Tibial nerve (tissue), 4 donors: ENCODE results near the gene RGS3. TPM values are rescaled to one million over a fixed set of nuclear protein-coding genes. Genes with fewer than 3 reads are reported as not detected.

Experiments used
- DNase-seq, 2 donors: peaks; one replicate each; pipeline ENCODE4 v3.0.0-alpha.2; 2019; ENCODE audit warnings: low spot score in 2 of 2
- H3K27ac ChIP-seq, 4 donors: fragments of 200-600 bp; sonication (generic) in 3 of 4; one replicate each; pipeline ENCODE4 v1.5.1; 2017 to 2019; ENCODE audit warnings: mild to moderate bottlenecking in 1 of 4
- H3K27me3 ChIP-seq, 2 donors: fragments of 200-600 bp; sonication (generic) in 1 of 2; one replicate each; pipeline versions ENCODE4 v1.5.1 to v1.6.0; 2017 to 2019
- H3K36me3 ChIP-seq, 3 donors: fragments of 200-600 bp; sonication (generic); one replicate each; pipeline ENCODE4 v1.5.1; 2018 to 2019
- H3K4me1 ChIP-seq, 4 donors: fragments of 200-600 bp; sonication (generic) in 3 of 4; one replicate each; pipeline ENCODE4 v1.5.1; 2017 to 2019
- H3K4me3 ChIP-seq, 4 donors: fragments of 200-600 bp; sonication (generic) in 3 of 4; one replicate each; pipeline ENCODE4 v1.5.1; 2017 to 2019; ENCODE audit warnings: mild to moderate bottlenecking in 1 of 4, moderate library complexity in 1 of 4
- H3K9me3 ChIP-seq, 4 donors: fragments of 200-600 bp; sonication (generic) in 3 of 4; one replicate each; pipeline ENCODE4 v1.5.1; 2017 to 2019
- EP300 ChIP-seq, 2 donors: sonication (generic); formaldehyde crosslinking; IDR thresholded peaks; one replicate each; pipeline ENCODE4 v1.6.1; 2017; ENCODE audit warnings: antibody characterized with exemption in 2 of 2, mild to moderate bottlenecking in 1 of 2
- POLR2A ChIP-seq, 2 donors: fragments of 450-650 bp; IDR thresholded peaks; one replicate each; pipeline ENCODE4 v1.6.1; 2017; ENCODE audit warnings: antibody characterized with exemption in 2 of 2, mild to moderate bottlenecking in 2 of 2, moderate library complexity in 2 of 2
- WGBS, 2 donors: methylation state at CpG; one replicate each; pipeline ENCODE4 v1.1.5; 2018; 5-methylcytosine and 5-hydroxymethylcytosine counted together
- total RNA-seq, 4 donors: library from RNA; depleted of rRNA; stranded (reverse); fragments of >200 nt; gene quantifications; one replicate each; pipeline ENCODE4 v1.1.0, GENCODE V29; 2016
- TF ChIP-seq, protein P1 (sequence below), 5 experiments: fragments of 200-600 bp in 3 of 5; fragments of 450-650 bp in 2 of 5; sonication (generic) in 3 of 5; IDR thresholded peaks; one replicate each; pipeline ENCODE4 v1.5.1; 2016 to 2019; ENCODE audit warnings: antibody characterized with exemption in 5 of 5, mild to moderate bottlenecking in 3 of 5, moderate library complexity in 2 of 5

The RGS3 gene
- total RNA-seq, 4 donors from 2014 or later = 18.0 to 45.9 (median 35.2) TPM

DNA sequence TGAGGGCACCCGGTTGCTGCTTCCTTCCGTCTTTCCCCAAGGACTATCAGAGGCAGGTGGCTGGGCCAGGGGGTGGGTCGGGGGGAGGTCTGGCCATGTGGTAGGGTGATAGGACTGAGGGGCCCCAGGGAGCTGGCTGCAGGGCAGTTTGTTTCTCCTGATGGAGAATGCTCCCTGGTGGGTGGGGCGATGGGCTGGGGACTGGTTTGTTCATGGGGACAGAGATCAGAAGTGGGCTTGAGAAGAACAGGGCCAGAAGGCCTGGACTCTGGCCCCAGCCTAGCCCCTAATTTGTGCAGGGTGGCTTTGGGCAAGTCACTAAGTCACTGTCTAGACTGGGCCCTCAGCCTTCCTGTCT, 117.4 kb downstream of the RGS3 start:
- Histone ChIP-seq H3K9me3 (no peaks in the 10 kb centered on the region), H3K4me1 (peaks cover 0 to 54% (median 38%) of the 10 kb centered on the region in 4 donors), H3K27me3 (no peaks in the 10 kb centered on the region), H3K4me3 (no peak overlapping the region), H3K27ac (peak overlapping the region in 3 of 4 donors; percentile 43 to 74 (median 61)), H3K36me3 (peaks cover 0 to 7% (median 0%) of the 10 kb centered on the region in 3 donors)
- DNase-seq = no peak
- TF ChIP-seq, protein P1, sequence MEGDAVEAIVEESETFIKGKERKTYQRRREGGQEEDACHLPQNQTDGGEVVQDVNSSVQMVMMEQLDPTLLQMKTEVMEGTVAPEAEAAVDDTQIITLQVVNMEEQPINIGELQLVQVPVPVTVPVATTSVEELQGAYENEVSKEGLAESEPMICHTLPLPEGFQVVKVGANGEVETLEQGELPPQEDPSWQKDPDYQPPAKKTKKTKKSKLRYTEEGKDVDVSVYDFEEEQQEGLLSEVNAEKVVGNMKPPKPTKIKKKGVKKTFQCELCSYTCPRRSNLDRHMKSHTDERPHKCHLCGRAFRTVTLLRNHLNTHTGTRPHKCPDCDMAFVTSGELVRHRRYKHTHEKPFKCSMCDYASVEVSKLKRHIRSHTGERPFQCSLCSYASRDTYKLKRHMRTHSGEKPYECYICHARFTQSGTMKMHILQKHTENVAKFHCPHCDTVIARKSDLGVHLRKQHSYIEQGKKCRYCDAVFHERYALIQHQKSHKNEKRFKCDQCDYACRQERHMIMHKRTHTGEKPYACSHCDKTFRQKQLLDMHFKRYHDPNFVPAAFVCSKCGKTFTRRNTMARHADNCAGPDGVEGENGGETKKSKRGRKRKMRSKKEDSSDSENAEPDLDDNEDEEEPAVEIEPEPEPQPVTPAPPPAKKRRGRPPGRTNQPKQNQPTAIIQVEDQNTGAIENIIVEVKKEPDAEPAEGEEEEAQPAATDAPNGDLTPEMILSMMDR (IDR thresholded peaks at IDR 0.05) = no peak
- TF ChIP-seq EP300 (IDR thresholded peaks at IDR 0.05) (no peak), POLR2A (IDR thresholded peaks at IDR 0.05) (no peak)
- WGBS, 2 donors = 44 to 91% methylated on average over 4 of the region's 4 CpGs

DNA sequence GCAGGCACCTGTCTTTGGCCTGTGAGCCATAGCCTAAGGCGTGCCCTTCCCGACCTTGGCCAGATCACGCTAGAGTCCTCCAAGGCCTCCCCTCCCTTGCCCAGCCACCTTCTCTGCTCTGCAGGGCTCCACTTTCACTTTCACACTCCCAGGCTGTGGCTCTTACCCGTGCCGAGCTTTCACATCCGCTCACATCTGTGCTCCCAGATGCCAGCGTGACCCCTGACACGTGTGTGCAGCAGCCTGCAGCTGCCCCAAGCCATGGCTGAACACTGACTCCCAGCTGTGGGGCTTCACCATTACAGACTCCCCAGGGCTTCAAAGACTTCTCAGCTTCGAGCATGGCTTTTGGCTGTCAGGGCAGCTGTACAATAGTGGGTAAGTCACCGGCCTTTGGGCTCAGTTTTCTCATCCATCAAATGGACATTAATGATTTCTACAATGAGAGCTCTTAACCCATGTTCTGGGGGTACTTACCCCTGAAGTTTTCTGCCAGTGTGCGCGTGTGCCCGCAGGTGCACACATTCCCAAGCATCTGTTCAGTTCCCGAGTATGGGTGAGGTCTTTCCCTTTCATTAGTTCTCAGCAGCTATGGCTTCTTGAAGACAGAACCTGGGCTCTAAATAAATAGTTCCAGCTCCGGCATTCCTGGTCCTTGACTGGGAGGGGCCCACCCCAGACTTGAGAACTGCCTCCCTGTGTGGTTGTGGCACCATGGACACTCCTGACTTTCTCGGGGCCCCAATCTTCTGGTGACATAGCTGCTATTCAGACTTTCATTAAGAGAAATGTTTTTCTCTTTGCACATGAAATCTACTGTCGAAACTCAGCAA, 118.6 kb downstream of the RGS3 start:
- peaks cover 0 to 7% (median 0%) of the 10 kb centered on the region in 3 donors for H3K36me3 ChIP-seq
- peak overlapping the region in 1 of 4 donors; percentile 3 for H3K4me3 ChIP-seq
- 52 to 54% methylated on average over 17 of the region's 17 CpGs for WGBS, 2 donors
- H3K27me3 ChIP-seq = no peaks in the 10 kb centered on the region
- peaks cover 0 to 54% (median 38%) of the 10 kb centered on the region in 4 donors for H3K4me1 ChIP-seq
- TF ChIP-seq POLR2A (IDR thresholded peaks at IDR 0.05) = no peak
- TF ChIP-seq, protein P1 (IDR thresholded peaks at IDR 0.05) = peak in 4 of 5 experiments; percentile 12 to 38 (median 24)
- peak in 1 of 2 donors; percentile 73 for TF ChIP-seq EP300 (IDR thresholded peaks at IDR 0.05)
- no peaks in the 10 kb centered on the region for H3K9me3 ChIP-seq
- peak overlapping the region in 3 of 4 donors; percentile 43 to 74 (median 61) for H3K27ac ChIP-seq
- peak; percentile 51 to 53 for DNase-seq

DNA sequence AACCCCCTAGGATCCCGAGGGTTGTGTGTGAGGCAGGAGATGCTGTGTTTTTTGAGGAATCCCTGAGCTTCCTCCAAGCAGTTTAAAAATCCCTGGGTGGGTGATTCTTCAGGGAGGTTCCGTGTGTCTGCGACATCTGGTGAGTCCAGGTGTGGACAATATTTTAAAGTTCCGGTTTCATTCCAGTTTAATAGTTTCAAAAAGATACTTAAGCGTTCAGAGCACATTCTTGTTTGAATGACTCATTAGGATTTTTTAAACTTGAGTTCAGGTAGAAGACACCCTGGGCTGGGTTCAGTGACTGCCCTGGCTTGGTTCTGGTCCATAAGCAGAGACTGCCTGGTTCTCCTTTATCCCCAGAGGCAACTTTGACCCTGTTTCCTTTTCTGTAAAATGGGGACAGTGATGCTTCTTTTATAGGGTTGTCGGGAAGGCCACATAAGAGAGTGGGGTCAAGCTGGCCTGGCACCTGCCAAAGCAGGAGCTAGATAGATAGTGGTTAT, 119.2 kb downstream of the RGS3 start:
- TF ChIP-seq EP300 (IDR thresholded peaks at IDR 0.05) (no peak), POLR2A (IDR thresholded peaks at IDR 0.05) (no peak)
- TF ChIP-seq, protein P1 (IDR thresholded peaks at IDR 0.05) = no peak
- peaks cover 0 to 53% (median 36%) of the 10 kb centered on the region in 4 donors for H3K4me1 ChIP-seq
- DNase-seq = no peak
- no peaks in the 10 kb centered on the region for H3K9me3 ChIP-seq
- WGBS, 2 donors = 84 to 93% methylated on average over 6 of the region's 6 CpGs
- H3K36me3 ChIP-seq = peaks cover 0 to 7% (median 0%) of the 10 kb centered on the region in 3 donors
- no peaks in the 10 kb centered on the region for H3K27me3 ChIP-seq
- no peak overlapping the region for H3K27ac ChIP-seq
- no peak overlapping the region for H3K4me3 ChIP-seq

DNA sequence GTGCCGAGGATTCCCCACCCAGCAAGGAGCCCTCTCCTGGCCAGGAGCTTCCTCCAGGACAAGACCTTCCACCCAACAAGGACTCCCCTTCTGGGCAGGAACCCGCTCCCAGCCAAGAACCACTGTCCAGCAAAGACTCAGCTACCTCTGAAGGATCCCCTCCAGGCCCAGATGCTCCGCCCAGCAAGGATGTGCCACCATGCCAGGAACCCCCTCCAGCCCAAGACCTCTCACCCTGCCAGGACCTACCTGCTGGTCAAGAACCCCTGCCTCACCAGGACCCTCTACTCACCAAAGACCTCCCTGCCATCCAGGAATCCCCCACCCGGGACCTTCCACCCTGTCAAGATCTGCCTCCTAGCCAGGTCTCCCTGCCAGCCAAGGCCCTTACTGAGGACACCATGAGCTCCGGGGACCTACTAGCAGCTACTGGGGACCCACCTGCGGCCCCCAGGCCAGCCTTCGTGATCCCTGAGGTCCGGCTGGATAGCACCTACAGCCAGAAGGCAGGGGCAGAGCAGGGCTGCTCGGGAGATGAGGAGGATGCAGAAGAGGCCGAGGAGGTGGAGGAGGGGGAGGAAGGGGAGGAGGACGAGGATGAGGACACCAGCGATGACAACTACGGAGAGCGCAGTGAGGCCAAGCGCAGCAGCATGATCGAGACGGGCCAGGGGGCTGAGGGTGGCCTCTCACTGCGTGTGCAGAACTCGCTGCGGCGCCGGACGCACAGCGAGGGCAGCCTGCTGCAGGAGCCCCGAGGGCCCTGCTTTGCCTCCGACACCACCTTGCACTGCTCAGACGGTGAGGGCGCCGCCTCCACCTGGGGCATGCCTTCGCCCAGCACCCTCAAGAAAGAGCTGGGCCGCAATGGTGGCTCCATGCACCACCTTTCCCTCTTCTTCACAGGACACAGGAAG, 120.2 kb downstream of the RGS3 start:
- no peak for DNase-seq
- peaks cover 0 to 48% (median 29%) of the 10 kb centered on the region in 4 donors for H3K4me1 ChIP-seq
- peaks cover 0 to 7% (median 0%) of the 10 kb centered on the region in 3 donors for H3K36me3 ChIP-seq
- H3K9me3 ChIP-seq = no peaks in the 10 kb centered on the region
- TF ChIP-seq POLR2A (IDR thresholded peaks at IDR 0.05) (no peak), EP300 (IDR thresholded peaks at IDR 0.05) (no peak)
- TF ChIP-seq, protein P1 (IDR thresholded peaks at IDR 0.05) = no peak
- WGBS, 2 donors = 93% methylated on average over 31 of the region's 31 CpGs
- no peak overlapping the region for H3K27ac ChIP-seq
- H3K27me3 ChIP-seq = no peaks in the 10 kb centered on the region
- H3K4me3 ChIP-seq = no peak overlapping the region
